Panc1 (cell line): Measurements from ENCODE around the gene REV3L. TPM values are rescaled to one million over a fixed set of nuclear protein-coding genes. Genes with fewer than 3 reads are reported as not detected.
A peak's percentile ranks its signal among the peaks of the same experiment; 100 is the strongest.

Source experiments
- ATAC-seq: fragments of 200-7000 bp; cut with Tn5 transposase; 2 replicates; pipeline ENCODE4 v1.9.1; 2020; ENCODE audit warnings: mild to moderate bottlenecking, moderate library complexity
- BruUV-seq: library from RNA; stranded (reverse); fragments of 400-500 nt; replicated peaks from 2 replicates; lab custom pipeline; 2021; lab: Mats Ljungman, UMichigan
- CTCF ChIA-PET: fragments of 300-600 bp; sonication (Branson Sonifier 250); formaldehyde crosslinking; loops from one replicate; lab custom pipeline; 2022; ENCODE audit warnings: antibody characterized with exemption; lab: Charles Lee
- POLR2A ChIA-PET: fragments of 300-600 bp; sonication (Branson Sonifier 250); formaldehyde crosslinking; loops from one replicate; lab custom pipeline; 2022; ENCODE audit warnings: antibody characterized with exemption; lab: Charles Lee
- DNase-seq: peaks from one replicate; pipeline ENCODE4 v3.0.0-alpha.2; 2010; ENCODE audit warnings: low read depth, low spot score
- H3K27ac ChIP-seq: 2 replicates; pipeline ENCODE4 v1.5.1; 2011; ENCODE audit warnings: mild to moderate bottlenecking, low read length, inconsistent platforms
- H3K27me3 ChIP-seq: fragments of 200-500 bp; sonication (Bioruptor generic); 2 replicates; pipeline ENCODE4 v1.6.0; 2014; ENCODE audit warnings: low read length, inconsistent platforms; ENCODE audit not compliant: control insufficient read depth, insufficient read depth
- H3K36me3 ChIP-seq: fragments of 200-500 bp; sonication (Bioruptor generic); 2 replicates; pipeline ENCODE4 v1.5.1; 2014; ENCODE audit warnings: inconsistent platforms, mild to moderate bottlenecking, low read length, moderate library complexity; ENCODE audit not compliant: control insufficient read depth, insufficient read depth
- H3K4me1 ChIP-seq: 2 replicates; pipeline ENCODE4 v1.5.1; 2011; ENCODE audit warnings: inconsistent platforms, mild to moderate bottlenecking, low read length, moderate library complexity; ENCODE audit not compliant: control insufficient read depth, insufficient read depth
- H3K4me3 ChIP-seq, 2 experiments: 2 replicates each; pipeline ENCODE4 v1.5.1; 2011 to 2012; ENCODE audit warnings: low read depth in 2 of 2, low read length in 2 of 2, mild to moderate bottlenecking in 2 of 2, inconsistent platforms in 1 of 2, moderate library complexity in 1 of 2
- H3K9me3 ChIP-seq: fragments of 200-500 bp; sonication (Bioruptor generic); 2 replicates; pipeline ENCODE4 v1.5.1; 2014; ENCODE audit warnings: low read depth, mild to moderate bottlenecking, inconsistent platforms, low read length, moderate library complexity; ENCODE audit not compliant: control insufficient read depth, insufficient read depth
- POLR2AphosphoS5 ChIP-seq: IDR thresholded peaks from 2 replicates; pipeline ENCODE4 v1.6.1; 2012; ENCODE audit warnings: mild to moderate bottlenecking, low read depth, low read length, moderate library complexity
- SIN3A ChIP-seq: IDR thresholded peaks from 2 replicates; pipeline ENCODE4 v1.6.1; 2012; ENCODE audit warnings: low read depth, mild to moderate bottlenecking, low read length, moderate library complexity, borderline replicate concordance; ENCODE audit not compliant: insufficient read depth
- TCF7L2 ChIP-seq: IDR thresholded peaks from 2 replicates; pipeline ENCODE4 v1.6.1; 2011; ENCODE audit warnings: mild to moderate bottlenecking, low read depth, low read length, inconsistent platforms
- in situ Hi-C: cut with HindIII; loops from 2 replicates; pipeline ENCODE4 v1.10.0; 2016; ENCODE audit warnings: low sequenced_read_pairs, low pct_unique_long_range_greater_than_20kb
- intact Hi-C: fragments of 100-400 bp; cut with micrococcal nuclease; formaldehyde crosslinking; loops from one replicate; pipeline ENCODE4 v1.10.0; 2022; ENCODE audit not compliant: unreplicated experiment
- total RNA-seq: library from RNA; stranded (reverse); gene quantifications from one replicate; pipeline ENCODE4 v1.2.1, GENCODE V29; 2021; ENCODE audit not compliant: unreplicated experiment
- TF ChIP-seq, protein P1 (sequence below): fragments of 450-650 bp; IDR thresholded peaks from 2 replicates; pipeline ENCODE4 v1.5.1; 2017; ENCODE audit warnings: mild to moderate bottlenecking
- TF ChIP-seq, protein P2 (sequence below), 2 experiments: IDR thresholded peaks; 2 replicates each; pipeline ENCODE4 v1.6.1; 2011 to 2012; ENCODE audit warnings: low read depth in 2 of 2, control low read depth in 1 of 2, low read length in 1 of 2, mild to moderate bottlenecking in 1 of 2, moderate library complexity in 1 of 2; ENCODE audit not compliant: insufficient read depth in 1 of 2

The REV3L gene
- total RNA-seq, 1 experiment from 2014 or later: 44.8 TPM

GRCh38 chr6:111462770-111463391, 20.1 kb downstream of the REV3L start:
- H3K27me3 ChIP-seq: no peaks in the 10 kb centered on the region
- intact Hi-C loops (no loop called here), in situ Hi-C loops (no loop called here)
- peak overlapping the region in 1 of 2 experiments; percentile 32; a peak in 2 of 4 replicates for H3K4me3 ChIP-seq
- ChIA-PET CTCF (interaction anchor here (1.0 kb wide), 1 partner anchor 15 kb away, joined by 3 read pairs; no protein-coding TSS in a partner anchor), POLR2A (interaction anchor here (0.5 to 1.4 kb wide), 2 partner anchors 95 to 204 kb away, joined by 3 to 6 read pairs; a partner anchor contains a TSS)
- BruUV-seq: no TSS peak
- peaks cover 40% of the 10 kb centered on the region for H3K4me1 ChIP-seq
- TF ChIP-seq, protein P1, sequence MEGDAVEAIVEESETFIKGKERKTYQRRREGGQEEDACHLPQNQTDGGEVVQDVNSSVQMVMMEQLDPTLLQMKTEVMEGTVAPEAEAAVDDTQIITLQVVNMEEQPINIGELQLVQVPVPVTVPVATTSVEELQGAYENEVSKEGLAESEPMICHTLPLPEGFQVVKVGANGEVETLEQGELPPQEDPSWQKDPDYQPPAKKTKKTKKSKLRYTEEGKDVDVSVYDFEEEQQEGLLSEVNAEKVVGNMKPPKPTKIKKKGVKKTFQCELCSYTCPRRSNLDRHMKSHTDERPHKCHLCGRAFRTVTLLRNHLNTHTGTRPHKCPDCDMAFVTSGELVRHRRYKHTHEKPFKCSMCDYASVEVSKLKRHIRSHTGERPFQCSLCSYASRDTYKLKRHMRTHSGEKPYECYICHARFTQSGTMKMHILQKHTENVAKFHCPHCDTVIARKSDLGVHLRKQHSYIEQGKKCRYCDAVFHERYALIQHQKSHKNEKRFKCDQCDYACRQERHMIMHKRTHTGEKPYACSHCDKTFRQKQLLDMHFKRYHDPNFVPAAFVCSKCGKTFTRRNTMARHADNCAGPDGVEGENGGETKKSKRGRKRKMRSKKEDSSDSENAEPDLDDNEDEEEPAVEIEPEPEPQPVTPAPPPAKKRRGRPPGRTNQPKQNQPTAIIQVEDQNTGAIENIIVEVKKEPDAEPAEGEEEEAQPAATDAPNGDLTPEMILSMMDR: no peak
- TF ChIP-seq POLR2AphosphoS5: no peak
- TF ChIP-seq, protein P2, sequence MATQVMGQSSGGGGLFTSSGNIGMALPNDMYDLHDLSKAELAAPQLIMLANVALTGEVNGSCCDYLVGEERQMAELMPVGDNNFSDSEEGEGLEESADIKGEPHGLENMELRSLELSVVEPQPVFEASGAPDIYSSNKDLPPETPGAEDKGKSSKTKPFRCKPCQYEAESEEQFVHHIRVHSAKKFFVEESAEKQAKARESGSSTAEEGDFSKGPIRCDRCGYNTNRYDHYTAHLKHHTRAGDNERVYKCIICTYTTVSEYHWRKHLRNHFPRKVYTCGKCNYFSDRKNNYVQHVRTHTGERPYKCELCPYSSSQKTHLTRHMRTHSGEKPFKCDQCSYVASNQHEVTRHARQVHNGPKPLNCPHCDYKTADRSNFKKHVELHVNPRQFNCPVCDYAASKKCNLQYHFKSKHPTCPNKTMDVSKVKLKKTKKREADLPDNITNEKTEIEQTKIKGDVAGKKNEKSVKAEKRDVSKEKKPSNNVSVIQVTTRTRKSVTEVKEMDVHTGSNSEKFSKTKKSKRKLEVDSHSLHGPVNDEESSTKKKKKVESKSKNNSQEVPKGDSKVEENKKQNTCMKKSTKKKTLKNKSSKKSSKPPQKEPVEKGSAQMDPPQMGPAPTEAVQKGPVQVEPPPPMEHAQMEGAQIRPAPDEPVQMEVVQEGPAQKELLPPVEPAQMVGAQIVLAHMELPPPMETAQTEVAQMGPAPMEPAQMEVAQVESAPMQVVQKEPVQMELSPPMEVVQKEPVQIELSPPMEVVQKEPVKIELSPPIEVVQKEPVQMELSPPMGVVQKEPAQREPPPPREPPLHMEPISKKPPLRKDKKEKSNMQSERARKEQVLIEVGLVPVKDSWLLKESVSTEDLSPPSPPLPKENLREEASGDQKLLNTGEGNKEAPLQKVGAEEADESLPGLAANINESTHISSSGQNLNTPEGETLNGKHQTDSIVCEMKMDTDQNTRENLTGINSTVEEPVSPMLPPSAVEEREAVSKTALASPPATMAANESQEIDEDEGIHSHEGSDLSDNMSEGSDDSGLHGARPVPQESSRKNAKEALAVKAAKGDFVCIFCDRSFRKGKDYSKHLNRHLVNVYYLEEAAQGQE (IDR thresholded peaks at IDR 0.05; ENCODE audit: insufficient read depth in 1 of 2, low read depth in 2 of 2, low read length in 1 of 2): no peak
- TF ChIP-seq TCF7L2: no peak
- no peak for TF ChIP-seq SIN3A
- H3K36me3 ChIP-seq: no peaks in the 10 kb centered on the region
- peak; percentile 85 for ATAC-seq
- peak overlapping the region; percentile 85 for H3K27ac ChIP-seq
- H3K9me3 ChIP-seq: peaks cover 12% of the 10 kb centered on the region; the same call in 1 of the 2 replicates
- DNase-seq: peak; percentile 66

DNA sequence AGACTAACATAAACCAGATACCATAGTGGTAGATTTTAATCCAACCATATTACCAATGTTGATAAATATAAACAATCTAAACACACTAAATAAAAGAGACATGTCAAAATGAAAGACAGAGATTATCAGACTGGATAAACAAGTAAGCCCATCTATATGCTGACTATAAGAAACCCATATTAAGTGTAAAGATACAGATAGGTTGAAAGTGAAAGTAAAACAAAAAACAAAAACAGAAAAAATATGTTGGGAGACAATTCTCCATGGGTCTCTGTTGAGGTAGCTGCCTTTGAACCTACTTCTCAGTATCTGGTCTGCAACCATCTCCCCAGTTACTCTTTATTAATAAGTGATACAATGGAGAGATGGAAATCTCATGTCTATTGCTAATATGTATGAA, 21.2 kb downstream of the REV3L start:
- DNase-seq (no peak), ATAC-seq (no peak)
- ChIA-PET POLR2A (interaction anchor here (0.7 kb wide), 1 partner anchor 488 kb away, joined by 3 read pairs; no protein-coding TSS in a partner anchor), CTCF (no interaction called here)
- intact Hi-C loops (no loop called here), in situ Hi-C loops (no loop called here)
- H3K27me3 ChIP-seq: no peaks in the 10 kb centered on the region
- peak overlapping the region; percentile 85 for H3K27ac ChIP-seq
- peak overlapping the region; percentile 12 to 42 for H3K4me3 ChIP-seq
- H3K36me3 ChIP-seq: no peaks in the 10 kb centered on the region
- TF ChIP-seq SIN3A: no peak
- TF ChIP-seq POLR2AphosphoS5: no peak
- TF ChIP-seq, protein P2 (IDR thresholded peaks at IDR 0.05; ENCODE audit: insufficient read depth in 1 of 2, low read depth in 2 of 2, low read length in 1 of 2): no peak
- TF ChIP-seq, protein P1: no peak
- no peak for TF ChIP-seq TCF7L2
- peaks cover 32% of the 10 kb centered on the region for H3K4me1 ChIP-seq
- peaks cover 12% of the 10 kb centered on the region; the same call in 1 of the 2 replicates for H3K9me3 ChIP-seq
- BruUV-seq: no TSS peak
